GM18870 (cell line): ENCODE results near the gene MPND.

Experiments used
- ATAC-seq: cut with Tn5 transposase; IDR thresholded peaks from one replicate; pipeline ENCODE4 v1.9.1; 2021; ENCODE audit warnings: moderate library complexity; ENCODE audit not compliant: unreplicated experiment

MPND gene

DNA sequence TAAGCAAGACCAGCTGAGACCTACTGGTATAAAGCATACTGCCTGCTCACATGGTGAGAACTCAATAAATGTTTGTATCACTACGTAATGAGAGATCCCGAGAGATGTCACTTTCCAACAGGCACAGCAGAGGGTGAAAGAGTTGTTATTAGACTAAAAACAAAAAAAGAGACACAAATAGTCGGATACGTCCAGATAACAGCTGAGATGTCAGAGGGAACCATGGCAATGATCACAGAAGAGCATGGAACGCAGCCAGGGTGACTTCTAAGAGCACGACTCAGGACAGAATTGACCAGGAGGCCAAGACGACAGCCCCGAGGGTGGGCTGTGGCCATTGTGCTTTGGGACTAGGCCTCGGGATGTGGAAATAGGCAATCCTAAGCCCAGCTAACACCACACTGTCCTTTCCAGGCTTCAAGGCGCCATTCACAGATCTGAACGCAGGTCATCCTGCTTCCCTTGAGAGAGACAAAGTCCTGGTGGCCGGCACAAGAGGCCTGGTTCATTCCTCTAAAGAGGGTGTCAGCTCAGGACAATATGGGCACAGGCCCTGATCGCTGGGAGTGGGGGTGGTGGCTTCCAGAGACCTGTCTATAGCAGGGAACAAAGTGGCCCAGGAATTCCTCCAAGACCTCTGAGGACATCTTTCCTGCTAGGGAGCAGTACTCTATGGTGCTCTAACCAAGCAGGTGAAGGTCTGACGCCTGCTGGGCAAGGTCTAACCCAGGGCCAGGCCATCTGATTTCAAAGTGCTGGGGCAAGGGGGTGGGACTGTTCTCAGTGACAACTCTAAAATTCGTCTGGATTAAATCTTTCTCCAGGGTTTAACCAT, 53.8 kb downstream of the MPND start:
- no peak for ATAC-seq

DNA sequence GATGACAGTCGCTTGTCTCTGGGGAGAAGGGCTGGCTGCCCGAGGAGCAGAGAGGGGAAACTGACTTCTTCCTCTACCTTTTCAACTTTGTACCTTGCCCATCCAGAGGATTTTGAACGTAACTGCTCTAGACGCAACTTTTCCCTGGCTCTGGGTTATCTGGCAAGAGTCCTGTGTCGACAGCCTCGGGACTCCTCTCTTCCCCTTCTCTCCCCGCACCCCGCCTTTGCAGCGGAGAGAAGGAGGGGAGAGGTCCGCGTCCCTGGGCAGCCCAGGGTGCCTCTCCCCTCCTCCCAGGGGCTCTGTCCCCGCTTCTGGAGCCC, 56.4 kb downstream of the MPND start:
- no peak for ATAC-seq

DNA sequence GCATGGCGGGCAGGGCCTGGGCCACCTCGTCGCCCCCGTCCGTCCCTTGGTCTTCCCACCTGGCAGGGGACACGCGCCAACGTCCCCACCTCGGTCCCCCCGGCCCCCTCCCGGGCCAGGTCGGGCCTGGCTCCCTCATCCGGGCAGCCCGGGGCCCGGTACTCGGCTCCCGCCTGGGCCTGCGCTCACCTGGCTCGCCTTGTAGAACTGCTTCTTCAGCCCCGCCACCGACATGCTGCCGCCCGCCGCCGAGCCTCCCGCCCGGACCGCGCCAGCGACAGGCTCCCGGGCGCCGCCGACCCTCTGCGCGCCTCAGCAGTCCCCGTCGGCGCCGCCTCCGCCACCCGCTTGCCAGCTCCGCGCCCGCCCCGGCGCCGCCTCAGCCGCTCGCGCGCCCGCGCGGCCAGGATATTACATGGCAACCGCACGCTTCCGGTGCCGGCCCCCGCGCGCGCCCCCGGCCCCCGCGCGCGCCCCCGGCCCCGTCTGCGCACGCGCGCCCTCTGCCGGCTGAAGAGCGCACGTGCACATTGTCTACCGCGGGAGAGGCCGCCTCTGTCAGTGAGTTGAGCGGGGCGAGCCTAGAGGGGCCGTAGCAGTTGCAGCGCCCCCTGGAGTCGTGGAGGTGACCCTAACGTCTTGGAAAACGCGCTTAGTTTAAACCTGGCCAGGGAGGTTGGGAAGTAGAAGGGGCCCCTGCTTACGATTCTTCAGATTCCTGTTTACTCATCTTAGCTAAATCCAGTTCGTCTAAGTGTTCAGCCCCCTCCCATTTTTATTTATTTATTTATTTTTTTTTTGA, 57.0 kb downstream of the MPND start, which contains the start of gene SH3GL1:
SH3GL1 (minus strand) TSS at position 413 of the 802 bp plus-strand sequence; CDS start at position 234, 179 bp downstream.
- peak; percentile 38 for ATAC-seq

DNA sequence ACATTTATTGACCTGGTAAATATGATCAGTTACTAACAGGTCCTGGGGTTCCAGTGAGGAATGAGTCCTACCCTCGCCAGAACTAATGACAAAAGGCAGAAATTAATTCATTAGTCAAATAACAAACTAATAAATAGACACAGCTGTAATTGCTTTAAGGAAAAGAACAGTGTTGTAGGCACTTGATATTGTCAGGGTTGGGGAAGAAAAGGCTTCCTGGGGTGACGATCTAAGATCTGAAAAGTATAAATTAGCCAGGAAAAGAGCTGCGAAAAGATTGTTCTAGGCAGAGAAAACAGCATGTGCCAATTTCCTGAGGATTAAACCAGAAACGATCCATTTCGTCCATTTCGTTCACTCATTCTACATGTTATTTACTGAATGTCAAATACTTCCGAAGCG, 58.4 kb downstream of the MPND start:
- no peak for ATAC-seq

DNA sequence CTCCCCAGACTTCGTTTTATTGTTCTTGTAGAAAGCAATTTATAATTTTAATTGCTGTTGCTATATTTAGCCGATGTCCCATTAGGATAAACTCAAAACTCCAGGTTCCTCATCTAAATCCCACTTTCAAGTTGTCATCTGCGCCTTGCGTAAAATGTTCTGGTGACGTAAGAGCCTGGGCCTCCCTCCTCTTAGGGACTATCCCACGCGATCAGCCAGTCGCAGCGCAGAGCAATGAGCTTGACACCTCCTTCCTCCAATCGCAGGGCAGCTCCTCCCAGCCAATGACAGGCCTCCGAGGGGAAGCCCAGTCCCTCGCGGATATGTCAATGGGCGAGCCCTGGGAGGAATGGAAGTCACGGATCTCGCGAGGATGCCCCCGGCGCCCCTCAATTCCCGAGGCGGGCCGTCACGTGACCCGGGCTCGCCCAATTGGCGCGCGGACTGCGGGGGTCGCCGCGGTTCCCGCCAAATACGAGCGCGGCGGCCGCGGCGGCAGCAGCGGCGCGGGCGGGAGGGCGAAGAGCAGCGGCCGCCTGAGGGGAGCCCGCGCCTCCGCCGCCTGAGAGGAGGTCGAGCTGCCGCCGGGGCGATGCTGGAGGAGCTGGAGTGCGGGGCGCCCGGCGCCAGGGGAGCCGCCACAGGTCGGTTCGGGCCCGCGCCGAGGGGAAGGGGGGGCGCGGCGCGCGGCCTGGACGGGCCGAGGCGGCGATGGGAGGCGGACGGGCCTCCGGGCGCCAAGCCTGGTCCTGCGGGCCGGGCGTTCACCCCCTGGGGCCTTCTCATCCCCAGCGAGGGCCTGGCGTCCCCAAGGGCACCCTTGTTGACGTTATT, 59.0 kb downstream of the MPND start, which contains the start of gene CHAF1A:
CHAF1A (plus strand) TSS at position 470 of the 834 bp plus-strand sequence; CDS start at position 593, 123 bp downstream.
- ATAC-seq, result peak; percentile 83

DNA sequence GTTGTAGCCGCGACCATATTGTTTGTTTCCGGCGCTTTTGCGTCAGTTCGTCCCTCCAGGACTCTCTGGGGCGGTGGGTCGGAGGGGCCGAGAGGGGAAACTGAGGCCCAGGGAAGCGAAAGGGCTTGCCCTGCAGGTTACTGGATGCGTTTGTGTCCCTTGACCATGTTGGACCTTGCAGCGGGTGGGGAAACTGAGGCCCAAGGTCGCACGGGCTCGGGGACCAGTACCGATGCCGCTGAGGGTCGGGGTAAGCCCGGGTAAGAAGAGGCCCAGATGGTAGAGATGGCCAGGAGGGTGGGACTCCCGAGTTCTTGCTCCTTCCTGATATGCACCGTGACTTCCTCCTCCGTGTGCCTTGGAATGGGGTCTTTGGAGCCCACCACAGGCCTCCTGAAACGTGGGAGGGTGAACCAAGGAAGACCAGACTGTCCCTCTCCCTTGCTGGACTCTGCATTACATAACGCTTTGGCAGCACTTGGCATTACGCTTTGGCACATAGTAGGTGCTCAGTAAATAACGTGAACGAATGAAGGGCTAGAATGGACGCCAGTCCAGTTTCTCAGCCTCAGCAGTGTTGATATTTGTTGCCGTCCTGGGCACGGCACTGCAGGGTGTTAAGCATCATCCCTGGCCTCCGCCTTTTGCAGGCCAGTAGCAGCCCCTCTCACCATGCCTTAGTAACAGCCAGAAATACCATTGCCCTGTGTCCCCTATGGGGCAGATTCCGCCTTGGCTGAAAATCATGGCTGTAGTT, 59.8 kb downstream of the MPND start:
- no peak for ATAC-seq

DNA sequence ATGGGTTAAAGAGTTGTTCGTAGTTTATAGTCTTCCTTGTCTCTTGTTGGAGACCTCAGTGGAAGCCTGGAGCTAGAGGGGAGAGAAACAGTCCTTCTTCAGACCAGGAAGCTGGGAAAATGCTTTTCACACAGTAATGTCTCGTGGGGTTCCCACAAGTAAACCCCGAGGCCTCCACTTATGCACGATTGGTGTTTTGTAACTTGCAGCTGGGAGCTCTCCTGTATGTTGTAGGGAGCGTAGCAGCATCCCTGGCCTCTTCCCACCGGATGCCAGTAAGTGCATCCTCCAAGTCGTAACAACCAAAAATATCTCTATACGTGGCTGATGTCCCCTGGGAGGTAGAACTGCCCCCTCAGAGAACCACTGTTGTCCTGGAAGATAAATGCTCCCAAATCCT, 62.6 kb downstream of the MPND start:
- ATAC-seq, result no peak

DNA sequence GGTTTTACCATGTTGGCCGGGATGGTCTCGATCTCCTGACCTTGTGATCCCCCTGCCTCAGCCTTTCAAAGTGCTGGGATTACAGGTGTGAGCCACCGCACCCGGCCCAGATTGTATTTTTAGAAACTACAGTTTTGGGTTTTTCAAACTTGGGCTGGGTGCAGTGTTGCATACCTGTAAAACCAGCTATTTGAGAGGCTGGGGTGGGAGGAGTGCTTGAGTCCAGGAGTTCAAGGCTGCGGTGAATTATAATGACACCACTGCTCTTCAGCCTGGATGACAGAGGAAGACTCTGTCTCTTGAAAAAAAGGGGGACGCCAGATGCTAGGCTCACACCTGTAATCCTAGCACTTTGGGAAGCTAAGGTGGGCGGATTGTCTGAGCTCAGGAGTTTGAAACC, 63.3 kb downstream of the MPND start:
- ATAC-seq, result no peak

DNA sequence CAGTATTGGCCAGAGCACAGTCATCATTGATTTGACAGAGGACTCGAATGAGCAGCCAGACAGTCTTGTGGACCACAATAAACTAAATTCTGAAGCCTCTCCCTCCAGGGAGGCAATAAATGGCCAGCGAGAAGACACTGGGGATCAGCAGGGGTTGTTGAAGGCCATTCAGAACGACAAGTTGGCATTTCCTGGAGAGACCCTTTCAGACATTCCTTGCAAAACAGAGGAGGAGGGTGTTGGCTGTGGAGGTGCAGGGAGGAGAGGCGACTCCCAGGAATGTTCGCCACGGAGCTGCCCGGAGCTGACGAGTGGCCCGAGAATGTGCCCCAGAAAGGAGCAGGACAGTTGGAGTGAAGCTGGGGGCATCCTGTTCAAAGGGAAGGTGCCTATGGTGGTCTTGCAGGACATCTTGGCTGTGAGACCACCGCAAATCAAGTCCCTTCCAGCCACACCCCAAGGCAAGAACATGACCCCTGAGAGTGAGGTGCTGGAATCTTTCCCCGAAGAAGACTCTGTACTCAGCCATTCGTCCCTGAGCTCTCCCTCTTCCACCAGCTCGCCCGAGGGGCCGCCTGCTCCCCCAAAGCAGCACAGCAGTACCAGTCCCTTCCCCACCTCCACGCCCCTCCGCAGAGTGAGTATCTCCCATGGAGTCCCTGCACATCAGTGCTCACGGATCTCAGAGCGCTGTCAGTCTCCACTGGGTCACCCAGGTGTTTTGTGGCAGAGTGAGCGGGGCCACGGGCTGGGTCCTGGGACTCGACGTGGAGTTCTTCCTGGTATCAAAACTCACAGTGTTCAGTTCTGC, 66.0 kb downstream of the MPND start:
- no peak for ATAC-seq
